SW 1271 (cell line): Measurements from ENCODE around the gene XKR7.

Experiments used
- DNase-seq, 2 experiments: peaks; one replicate each; lab custom pipeline; 2025; lab: John Stamatoyannopoulos, UW

Gene XKR7

GRCh38 chr20:31943052-31943471, 24.9 kb upstream of the XKR7 start:
- no peak for DNase-seq

DNA sequence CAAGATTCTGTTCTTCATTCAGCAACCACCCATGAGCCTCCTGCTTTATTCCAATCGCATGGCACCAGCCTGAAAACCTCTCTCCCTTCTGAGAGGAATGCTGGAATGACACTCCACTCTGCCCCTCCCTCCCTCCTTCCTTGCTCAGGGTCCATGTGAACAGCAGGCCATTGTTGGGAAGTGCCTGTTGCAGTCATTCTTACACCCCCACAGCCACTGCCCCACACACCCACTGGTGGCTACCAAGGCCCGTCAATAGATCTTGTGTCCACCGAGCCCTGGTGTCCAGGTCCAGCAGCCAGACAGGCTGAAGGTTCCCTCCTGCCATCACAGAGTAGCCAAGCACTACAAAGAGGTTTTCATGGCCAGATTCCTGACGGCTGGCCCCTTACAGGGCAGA, 22.6 kb upstream of the XKR7 start:
- DNase-seq: no peak

DNA sequence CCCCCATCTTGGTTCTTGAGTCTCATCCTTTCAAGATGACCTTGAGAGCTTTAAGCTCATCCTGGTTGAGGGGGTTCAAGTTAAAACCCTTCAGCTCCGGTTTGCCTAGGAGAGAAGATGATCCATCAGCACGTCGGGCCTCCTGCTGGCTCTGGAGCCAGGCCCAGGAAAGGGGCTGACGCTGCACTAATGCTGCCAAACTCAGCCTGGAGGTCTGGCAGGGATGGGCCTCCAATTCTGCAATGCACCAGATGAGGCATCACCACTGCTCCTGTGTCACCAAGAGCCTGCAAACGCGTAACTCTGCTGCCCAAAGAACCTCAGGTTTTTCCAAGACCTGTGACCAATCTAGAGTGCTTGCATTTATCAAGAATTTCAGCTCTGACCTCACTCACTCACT, 22.2 kb upstream of the XKR7 start:
- no peak for DNase-seq

DNA sequence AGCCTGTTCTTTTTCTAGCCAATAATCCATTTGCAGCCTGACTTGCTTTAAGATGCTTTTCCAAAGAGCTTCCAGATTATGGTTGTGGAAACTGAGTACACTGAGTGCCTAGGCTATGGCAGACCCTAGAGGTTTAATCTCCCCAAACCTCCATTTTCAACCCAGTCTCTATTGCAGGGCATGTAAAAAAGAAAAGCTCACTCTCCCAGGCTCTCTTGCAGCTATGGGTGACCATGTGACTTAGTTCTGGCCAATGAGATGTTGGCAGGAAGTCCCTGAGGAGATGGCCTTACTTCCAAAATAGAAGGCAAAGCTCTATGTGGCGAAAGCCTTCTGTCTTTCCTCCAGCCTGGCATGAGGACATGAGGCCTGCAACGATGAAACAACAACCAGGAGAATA, 19.9 kb upstream of the XKR7 start:
- DNase-seq: no peak

DNA sequence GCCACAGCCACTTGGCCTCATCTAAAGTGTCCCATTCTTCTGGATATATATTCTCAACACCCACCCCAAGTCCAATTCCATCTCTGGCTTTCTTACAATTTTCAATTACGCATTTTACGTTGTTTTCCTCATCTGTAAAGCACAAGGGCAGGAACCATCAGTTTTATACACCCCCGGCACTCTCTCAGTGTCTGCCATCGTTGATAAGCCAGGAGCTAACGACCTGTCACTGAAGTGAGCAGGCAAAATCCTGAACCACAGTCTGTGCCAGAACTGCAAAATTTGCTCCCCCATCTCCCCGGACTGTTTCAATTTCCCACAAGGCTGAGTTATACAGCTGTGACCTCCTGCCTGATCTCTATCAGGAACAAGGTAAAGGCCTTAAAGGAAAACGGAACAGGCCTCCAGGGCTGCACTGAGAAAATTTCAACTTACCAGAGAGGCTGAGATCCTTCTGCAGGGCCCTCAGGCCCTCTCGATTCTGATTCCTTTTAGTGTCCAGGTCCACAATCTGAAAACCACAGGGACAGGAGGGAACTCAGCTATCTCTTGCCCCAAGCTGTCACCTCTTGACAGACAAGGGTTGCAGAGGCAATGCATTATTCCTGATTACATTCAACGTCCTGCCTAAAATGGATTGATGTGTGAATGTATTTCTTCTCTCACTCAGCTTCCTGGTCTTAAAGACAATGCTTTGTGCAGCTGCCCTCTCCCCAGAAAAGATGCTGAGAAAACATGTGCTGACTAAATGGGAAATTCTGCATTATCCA, 17.9 kb upstream of the XKR7 start:
- DNase-seq: no peak

- no peak for DNase-seq
Observed at GRCh38 chr20:31951203-31951529, 16.8 kb upstream of the XKR7 start.

GRCh38 chr20:31951530-31952453, 16.2 kb upstream of the XKR7 start, which contains the start of gene PDRG1:
PDRG1 (minus strand) TSS chr20:31952046; CDS start chr20:31951961, 85 bp downstream.
- DNase-seq: peak; percentile 92 to 99

GRCh38 chr20:31953556-31954148, 14.3 kb upstream of the XKR7 start:
- DNase-seq: no peak

- no peak for DNase-seq
Observed at GRCh38 chr20:31954500-31954899, 13.5 kb upstream of the XKR7 start.

GRCh38 chr20:31956556-31957526, 11.1 kb upstream of the XKR7 start:
- no peak for DNase-seq

- DNase-seq: no peak
Observed at GRCh38 chr20:31962761-31963160, 5.2 kb upstream of the XKR7 start.

DNA sequence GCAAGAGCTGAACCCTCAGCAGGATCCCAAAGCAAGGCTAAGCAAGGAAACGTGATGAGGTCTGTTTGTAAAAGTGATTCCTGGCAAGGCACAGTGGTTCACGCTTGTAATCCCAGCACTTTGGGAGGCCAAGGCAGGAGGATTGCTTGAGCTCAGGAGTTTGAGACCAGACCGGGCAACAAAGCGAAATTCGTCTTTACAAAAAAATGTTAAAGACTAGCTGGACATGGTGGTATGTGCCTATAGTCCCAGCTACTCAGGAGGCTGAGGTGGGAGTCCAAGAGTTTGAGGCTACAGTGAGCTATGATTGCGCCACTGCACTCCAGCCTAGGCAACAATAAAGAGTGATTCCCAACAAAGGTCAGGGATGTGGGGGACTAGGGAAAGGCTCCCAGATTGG, 4.1 kb upstream of the XKR7 start:
- DNase-seq: no peak

- DNase-seq: no peak
Observed at GRCh38 chr20:31966991-31967655, 828 bp upstream of the XKR7 start.

GRCh38 chr20:31968291-31969126, 558 bp downstream of the XKR7 start:
- DNase-seq: no peak

GRCh38 chr20:31969991-31970390, 2.0 kb downstream of the XKR7 start:
- DNase-seq: no peak

- DNase-seq: peak in 1 of 2 experiments; percentile 72
Observed at GRCh38 chr20:31972471-31973021, 4.6 kb downstream of the XKR7 start.

DNA sequence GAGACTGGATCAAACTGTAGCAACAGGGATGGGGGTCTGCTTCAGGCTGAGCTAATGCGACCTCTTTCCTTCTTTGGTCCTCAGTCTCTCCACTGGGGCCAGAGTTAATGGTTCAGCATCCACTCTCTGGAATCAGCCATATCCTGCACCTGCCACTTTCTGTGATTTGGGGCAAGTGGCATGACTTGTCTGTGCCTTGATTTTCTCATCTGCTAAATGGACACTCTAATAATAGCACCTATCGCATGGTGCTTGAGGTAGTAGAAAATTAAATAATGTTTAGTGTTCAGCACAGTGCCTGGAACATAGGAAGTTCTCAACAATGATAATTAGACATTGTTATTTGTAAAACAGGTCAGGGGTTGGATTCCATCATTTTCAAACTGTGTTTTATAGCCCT, 6.3 kb downstream of the XKR7 start:
- no peak for DNase-seq

- DNase-seq: no peak
Observed at GRCh38 chr20:31974951-31975487, 7.1 kb downstream of the XKR7 start.

GRCh38 chr20:31975874-31976273, 7.9 kb downstream of the XKR7 start:
- no peak for DNase-seq
